Stimulated activated naive CD8-positive, alpha-beta T cell treated with anti-CD3 and anti-CD28 coated beads, Interleukin-15, amount 100 ng/mL, for 72 hours (primary cell): Measurements from ENCODE around the gene DTWD1.
"Not testable (repeated sequence)": the region's sequence is repeated elsewhere in the genome, so short reads cannot be mapped to it uniquely, and the experiment has no call there.

Source experiments
- ATAC-seq: fragments of 150-1000 bp; cut with Tn5 transposase; 2 replicates; pipeline ENCODE4 v1.10.0; 2021; ENCODE audit warnings: mild to moderate bottlenecking, moderate library complexity
- DNase-seq, 2 donors: peaks; one replicate each; pipeline ENCODE4 v3.0.0; 2021 to 2022
- H3K27ac Mint-ChIP-seq, 2 donors: one replicate each; pipeline ENCODE4 v1.8.0; 2022; ENCODE audit warnings: mild to moderate bottlenecking in 2 of 2, mixed read lengths in 2 of 2, moderate library complexity in 2 of 2
- H3K27me3 Mint-ChIP-seq: one replicate; pipeline ENCODE4 v1.8.0; 2022; ENCODE audit warnings: mixed read lengths
- H3K4me1 Mint-ChIP-seq: one replicate; pipeline ENCODE4 v1.8.0; 2022; ENCODE audit warnings: mild to moderate bottlenecking, mixed read lengths
- H3K4me3 Mint-ChIP-seq, 2 donors: one replicate each; pipeline ENCODE4 v1.8.0; 2022; ENCODE audit warnings: mild to moderate bottlenecking in 2 of 2, mixed read lengths in 2 of 2, moderate library complexity in 1 of 2
- H3K9me3 Mint-ChIP-seq, 2 donors: one replicate each; pipeline ENCODE4 v1.8.0; 2022; ENCODE audit warnings: mixed read lengths in 2 of 2

The DTWD1 gene

GRCh38 chr15:49675041-49675440 is 54.2 kb downstream of the DTWD1 start:
- H3K27me3 Mint-ChIP-seq: no peaks in the 10 kb centered on the region
- H3K4me3 Mint-ChIP-seq: no peak overlapping the region
- no peaks in the 10 kb centered on the region for H3K9me3 Mint-ChIP-seq
- ATAC-seq (no peak), DNase-seq (no peak)
- H3K4me1 Mint-ChIP-seq: no peaks in the 10 kb centered on the region
- no peak overlapping the region for H3K27ac Mint-ChIP-seq

GRCh38 chr15:49678655-49679054 is 57.8 kb downstream of the DTWD1 start:
- no peaks in the 10 kb centered on the region for H3K9me3 Mint-ChIP-seq
- ATAC-seq: no peak

GRCh38 chr15:49686599-49686998 is 65.8 kb downstream of the DTWD1 start:
- H3K9me3 Mint-ChIP-seq: no peaks in the 10 kb centered on the region
- no peaks in the 10 kb centered on the region for H3K27me3 Mint-ChIP-seq
- no peak overlapping the region for H3K4me3 Mint-ChIP-seq
- H3K27ac Mint-ChIP-seq: no peak overlapping the region
- no peak for DNase-seq
- ATAC-seq: no peak
- no peaks in the 10 kb centered on the region for H3K4me1 Mint-ChIP-seq

More at GRCh38 chr15:49678655-49679054, 57.8 kb downstream of the DTWD1 start:
- DNase-seq: no peak
- H3K27me3 Mint-ChIP-seq: no peaks in the 10 kb centered on the region
- H3K27ac Mint-ChIP-seq: no peak overlapping the region
- no peak overlapping the region for H3K4me3 Mint-ChIP-seq
- no peaks in the 10 kb centered on the region for H3K4me1 Mint-ChIP-seq

GRCh38 chr15:49688135-49688790 is 67.4 kb downstream of the DTWD1 start:
- Mint-ChIP-seq H3K4me1 (no peaks in the 10 kb centered on the region), H3K4me3 (no peak overlapping the region), H3K27ac (no peak overlapping the region), H3K27me3 (no peaks in the 10 kb centered on the region), H3K9me3 (no peaks in the 10 kb centered on the region)
- ATAC-seq: no peak
- no peak for DNase-seq

GRCh38 chr15:49692514-49693090 is 71.8 kb downstream of the DTWD1 start:
- no peak overlapping the region for H3K27ac Mint-ChIP-seq
- H3K4me1 Mint-ChIP-seq: no peaks in the 10 kb centered on the region
- H3K27me3 Mint-ChIP-seq: no peaks in the 10 kb centered on the region
- no peaks in the 10 kb centered on the region for H3K9me3 Mint-ChIP-seq
- no peak overlapping the region for H3K4me3 Mint-ChIP-seq
- ATAC-seq (no peak), DNase-seq (no peak)

- ATAC-seq: no peak
- DNase-seq: no peak
- H3K4me1 Mint-ChIP-seq: no peaks in the 10 kb centered on the region
- no peak overlapping the region for H3K27ac Mint-ChIP-seq
- no peaks in the 10 kb centered on the region for H3K9me3 Mint-ChIP-seq
- no peaks in the 10 kb centered on the region for H3K27me3 Mint-ChIP-seq
- no peak overlapping the region for H3K4me3 Mint-ChIP-seq
Observed at GRCh38 chr15:49693498-49693897, 72.7 kb downstream of the DTWD1 start.

- no peak overlapping the region for H3K27ac Mint-ChIP-seq
- DNase-seq (no peak), ATAC-seq (no peak)
- no peak overlapping the region for H3K4me3 Mint-ChIP-seq
- H3K9me3 Mint-ChIP-seq: no peaks in the 10 kb centered on the region
- no peaks in the 10 kb centered on the region for H3K4me1 Mint-ChIP-seq
- H3K27me3 Mint-ChIP-seq: no peaks in the 10 kb centered on the region
Observed at GRCh38 chr15:49696433-49696832, 75.6 kb downstream of the DTWD1 start.

- ATAC-seq: no peak
- no peaks in the 10 kb centered on the region for H3K9me3 Mint-ChIP-seq
- no peak overlapping the region for H3K4me3 Mint-ChIP-seq
- no peak overlapping the region for H3K27ac Mint-ChIP-seq
- no peaks in the 10 kb centered on the region for H3K27me3 Mint-ChIP-seq
- no peak for DNase-seq
- no peaks in the 10 kb centered on the region for H3K4me1 Mint-ChIP-seq
Observed at GRCh38 chr15:49697121-49697520, 76.3 kb downstream of the DTWD1 start.

- H3K27ac Mint-ChIP-seq, H3K4me1 Mint-ChIP-seq: not testable (repeated sequence)
Observed at GRCh38 chr15:49702982-49703381, 82.1 kb downstream of the DTWD1 start.

More at GRCh38 chr15:49702982-49703381, 82.1 kb downstream of the DTWD1 start:
- ATAC-seq, H3K9me3 Mint-ChIP-seq, H3K27me3 Mint-ChIP-seq, DNase-seq, H3K4me3 Mint-ChIP-seq: not testable (repeated sequence)
